Stimulated activated CD4-positive, alpha-beta T cell treated with anti-CD3 and anti-CD28 coated beads, Interleukin-1b, Interleukin-23, amount 100 ng/mL, for 24 hours (primary cell): ENCODE data around the gene GRIK3.
"Not testable (repeated sequence)": the region's sequence is repeated elsewhere in the genome, so short reads cannot be mapped to it uniquely, and the experiment has no call there.

Source experiments
- DNase-seq, 4 experiments: peaks; one replicate each; pipeline ENCODE4 v3.0.0-alpha.2; 2020; ENCODE audit warnings: low read depth in 4 of 4, low spot score in 1 of 4

The GRIK3 gene

GRCh38 chr1:36911561-36912364, 122.6 kb downstream of the GRIK3 start:
- DNase-seq: no peak

DNA sequence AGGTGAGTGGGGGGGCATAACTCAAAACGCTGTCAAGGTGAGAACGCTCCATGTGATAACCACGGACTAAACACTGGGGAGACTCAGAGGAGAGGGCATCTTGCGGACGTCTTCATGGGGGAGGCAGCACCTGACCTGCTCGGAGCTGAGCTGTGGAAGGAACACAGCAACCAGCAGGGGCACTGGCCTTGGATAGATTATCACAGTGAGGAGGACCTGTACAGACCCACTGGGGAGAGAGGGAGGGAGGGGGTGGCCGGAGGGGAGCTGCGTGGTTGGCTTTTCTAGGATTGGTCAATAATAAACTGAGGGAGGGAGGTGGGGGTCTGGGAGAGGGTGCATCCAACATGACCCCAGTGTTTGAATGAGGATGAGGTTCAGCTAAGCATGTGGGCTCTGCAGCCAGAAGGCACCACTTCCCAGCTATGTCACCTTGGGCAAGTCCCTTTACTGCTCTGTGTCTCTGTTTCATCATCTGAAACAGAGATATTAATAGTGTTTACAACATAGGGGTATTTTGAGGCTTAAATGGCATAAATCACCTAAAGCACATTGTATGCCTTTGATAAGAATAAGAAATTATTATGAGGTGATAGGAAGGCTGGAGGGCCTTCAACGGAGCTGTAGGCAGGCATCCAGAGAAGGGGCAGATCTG, 123.3 kb downstream of the GRIK3 start:
- no peak for DNase-seq

DNA sequence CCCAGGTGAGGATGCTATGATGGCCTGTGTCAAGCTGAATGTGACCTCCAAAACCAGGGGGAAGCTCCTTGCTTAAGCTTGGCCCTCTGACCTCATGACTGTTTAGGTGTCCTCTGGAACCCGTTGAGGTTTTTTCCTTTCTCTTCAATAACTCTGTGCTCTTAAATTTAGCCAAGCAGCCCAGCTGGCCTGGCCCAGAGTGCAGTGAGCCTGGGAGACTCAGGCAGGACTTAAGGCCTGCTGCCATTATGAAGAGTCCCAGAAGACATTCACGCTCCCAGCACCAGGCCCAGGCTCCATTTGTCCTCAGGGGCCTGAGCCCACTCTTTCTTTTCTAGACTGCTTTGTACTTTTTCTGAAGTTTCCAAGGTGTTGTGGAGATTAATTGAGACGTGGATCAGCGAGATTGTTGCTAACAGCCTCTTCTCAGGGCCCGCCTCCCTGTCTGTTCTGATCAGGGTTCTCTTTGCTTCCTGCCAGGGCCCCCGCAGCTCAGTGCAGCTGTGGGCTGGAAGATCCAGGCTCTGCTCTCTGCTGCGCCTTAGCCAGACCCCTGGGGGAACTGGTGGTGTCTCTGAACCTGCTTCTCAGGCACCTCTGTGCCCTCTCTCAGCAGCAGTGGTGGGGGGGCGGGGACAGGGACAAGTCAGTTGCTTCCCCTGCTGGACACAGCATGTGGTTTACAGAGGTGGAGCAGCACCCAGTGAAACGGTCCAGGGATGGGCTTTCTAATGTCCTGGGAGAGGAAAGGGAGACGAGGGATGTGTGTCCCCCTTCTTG, 124.2 kb downstream of the GRIK3 start:
- no peak for DNase-seq

DNA sequence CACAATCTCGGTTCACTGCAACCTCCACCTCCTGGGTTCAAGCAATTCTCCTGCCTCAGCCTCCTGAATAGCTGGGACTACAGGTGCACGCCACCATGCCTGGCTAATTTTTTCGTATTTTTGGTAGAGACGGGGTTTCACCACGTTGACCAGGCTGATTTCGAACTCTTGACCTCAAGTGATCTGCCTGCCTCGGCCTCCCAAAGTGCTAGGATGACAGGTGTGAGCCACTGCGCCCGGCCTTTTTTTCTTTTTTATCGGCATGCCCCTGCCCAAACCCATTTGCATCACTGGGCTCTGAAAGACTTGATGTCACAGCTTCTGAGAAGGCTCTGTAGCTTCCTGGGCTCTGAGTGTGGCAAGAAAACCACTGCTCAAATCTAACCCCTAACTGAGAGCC, 125.0 kb downstream of the GRIK3 start:
- DNase-seq: not testable (repeated sequence)

GRCh38 chr1:36908096-36908495, 126.2 kb downstream of the GRIK3 start:
- DNase-seq: no peak

DNA sequence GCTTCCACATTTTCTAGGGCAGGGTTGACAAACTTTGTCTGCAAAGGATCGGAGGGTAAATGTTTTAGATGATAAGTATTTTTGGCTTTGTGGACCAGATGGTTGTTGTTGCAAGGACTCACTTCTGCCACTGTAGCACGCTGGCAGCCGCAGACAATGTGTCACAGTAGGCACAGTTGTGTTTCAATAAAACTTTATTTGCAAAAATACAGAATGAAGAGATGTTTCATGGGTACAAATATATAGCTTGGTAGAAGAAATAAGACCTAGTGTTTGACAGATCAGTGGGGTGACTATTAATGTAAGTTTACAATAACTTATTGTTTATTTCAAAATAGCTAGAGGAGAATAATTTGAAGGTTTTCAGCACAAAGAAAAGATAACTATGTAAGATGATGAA, 127.8 kb downstream of the GRIK3 start:
- no peak for DNase-seq

GRCh38 chr1:36905941-36906340, 128.4 kb downstream of the GRIK3 start:
- no peak for DNase-seq

- DNase-seq: no peak
Observed at GRCh38 chr1:36900128-36900527, 134.2 kb downstream of the GRIK3 start.

DNA sequence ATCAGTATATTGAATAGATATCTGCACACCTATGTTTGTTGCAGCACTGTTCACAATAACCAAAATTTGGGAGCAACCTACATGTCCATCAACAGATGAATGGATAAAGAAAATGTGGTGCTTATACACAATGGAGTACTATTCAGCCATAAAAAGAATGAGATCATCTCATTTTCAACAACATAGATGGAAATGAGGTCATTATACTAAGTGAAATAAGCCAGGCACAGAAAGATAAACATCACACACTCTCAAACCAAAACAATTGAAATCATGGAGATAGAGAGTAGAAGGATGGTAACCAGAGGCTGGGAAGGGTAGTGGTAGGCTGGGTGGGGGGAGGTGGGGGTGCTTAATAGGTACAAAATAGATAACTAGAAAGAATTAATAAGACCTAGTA, 136.5 kb downstream of the GRIK3 start:
- DNase-seq: not testable (repeated sequence)

DNA sequence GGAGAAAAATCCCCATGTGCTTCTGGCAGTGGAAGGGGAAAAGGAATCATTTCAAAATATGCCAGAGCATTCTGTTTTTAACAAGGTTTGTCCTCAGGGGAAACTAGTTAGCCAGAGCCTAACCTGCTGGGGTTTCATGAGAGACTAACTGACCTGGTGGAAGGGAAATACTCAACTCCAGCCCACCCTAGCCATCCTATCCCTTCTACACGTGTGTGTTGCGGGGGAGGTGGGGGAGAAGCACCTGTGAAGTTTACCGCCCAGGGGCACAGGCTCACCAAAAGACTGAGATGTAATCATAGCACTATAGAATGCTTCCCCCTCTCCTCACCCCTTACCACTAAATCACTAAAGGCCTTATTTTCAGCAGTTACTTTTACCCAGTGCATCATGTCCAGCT, 139.5 kb downstream of the GRIK3 start:
- DNase-seq: no peak

- DNase-seq: no peak
Observed at GRCh38 chr1:36890776-36891175, 143.5 kb downstream of the GRIK3 start.

DNA sequence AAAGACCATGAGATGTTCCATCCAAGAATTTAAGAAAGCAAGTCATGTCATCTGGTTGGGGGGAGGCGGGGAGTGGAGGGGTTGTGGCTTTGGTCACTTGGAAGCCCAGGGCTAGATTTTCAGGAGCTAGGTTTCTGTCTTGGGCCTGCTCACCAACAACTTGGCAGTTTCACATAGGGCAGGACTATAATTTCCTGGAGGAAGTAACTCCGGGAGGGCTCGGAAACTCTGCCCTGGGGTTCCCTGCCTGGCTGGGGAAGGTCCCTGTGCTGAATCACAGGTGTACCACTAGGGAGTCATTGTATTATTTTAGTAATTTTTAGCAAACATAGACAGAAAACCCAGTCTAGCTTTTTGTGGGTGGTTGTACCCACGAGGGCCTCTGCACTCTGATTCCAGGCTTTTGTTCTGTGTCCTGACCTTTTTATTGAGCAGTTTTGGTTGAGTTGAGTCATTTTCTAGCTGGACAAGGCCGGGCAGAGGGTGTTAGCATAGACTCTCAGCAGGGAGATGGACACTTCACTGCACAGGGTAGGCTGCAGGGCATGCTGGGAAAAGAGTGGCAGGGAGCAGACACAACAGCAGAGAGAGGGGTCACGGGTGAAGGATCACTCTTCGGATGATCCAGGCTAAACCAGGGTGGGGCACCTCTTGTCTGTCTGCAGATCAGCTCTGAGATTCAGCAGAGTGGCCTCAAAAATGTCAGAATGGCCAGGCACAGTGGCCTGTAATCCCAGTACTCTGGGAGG, 144.7 kb downstream of the GRIK3 start:
- DNase-seq: no peak

DNA sequence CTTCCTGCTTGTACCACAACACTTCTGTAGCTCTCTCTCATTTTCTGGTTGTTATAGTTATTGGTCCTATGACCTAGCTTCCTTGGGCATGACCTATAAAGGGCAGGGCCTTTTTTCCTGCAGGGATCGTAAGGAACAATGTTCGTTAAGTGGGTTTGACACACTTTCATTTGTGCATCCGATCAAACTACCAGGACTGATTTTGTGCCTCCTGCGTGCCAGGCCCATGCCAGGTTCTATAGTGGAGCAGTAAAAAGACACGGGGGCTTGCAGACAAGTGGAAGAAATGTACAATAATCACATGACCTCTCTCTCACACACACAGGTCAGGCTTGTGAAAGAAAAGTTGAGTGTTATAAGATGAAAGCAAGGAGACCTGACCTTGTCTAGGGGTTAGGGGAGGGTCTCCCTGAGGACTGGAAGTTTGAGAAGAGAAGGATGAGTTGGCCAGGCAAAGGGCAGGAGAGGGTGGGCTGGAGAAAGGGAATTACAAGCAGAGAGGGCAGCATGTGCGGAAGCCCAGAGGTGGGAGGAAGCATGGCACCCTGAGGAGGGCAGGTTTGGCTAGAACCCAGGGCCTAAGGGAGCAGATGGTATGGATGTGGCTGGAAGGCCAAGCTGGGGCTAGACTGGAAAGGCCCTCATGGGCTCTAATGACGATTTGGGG, 145.4 kb downstream of the GRIK3 start:
- DNase-seq: no peak

- no peak for DNase-seq
Observed at GRCh38 chr1:36885540-36886357, 148.6 kb downstream of the GRIK3 start.

DNA sequence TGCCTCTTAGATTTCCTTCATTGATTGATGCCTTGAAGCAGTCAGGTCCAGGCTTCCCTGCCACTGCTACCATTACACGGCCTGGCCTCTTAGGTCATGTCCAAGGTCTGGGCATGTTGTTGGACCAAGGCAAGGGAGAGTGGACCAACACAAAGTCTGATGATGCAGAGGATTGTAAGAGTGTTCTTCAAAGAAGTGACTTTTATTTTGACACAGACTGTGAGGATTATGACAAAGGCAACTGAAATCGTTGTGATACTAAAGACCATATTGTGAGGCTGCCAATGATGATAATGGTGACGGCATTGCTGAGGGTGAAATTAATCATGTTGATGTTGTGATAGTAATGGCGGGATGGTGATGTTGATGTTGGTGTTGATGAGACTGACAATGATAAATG, 149.5 kb downstream of the GRIK3 start:
- DNase-seq: no peak

GRCh38 chr1:36884029-36884701, 150.2 kb downstream of the GRIK3 start:
- no peak for DNase-seq

- DNase-seq: no peak
Observed at GRCh38 chr1:36883315-36883949, 150.9 kb downstream of the GRIK3 start.

DNA sequence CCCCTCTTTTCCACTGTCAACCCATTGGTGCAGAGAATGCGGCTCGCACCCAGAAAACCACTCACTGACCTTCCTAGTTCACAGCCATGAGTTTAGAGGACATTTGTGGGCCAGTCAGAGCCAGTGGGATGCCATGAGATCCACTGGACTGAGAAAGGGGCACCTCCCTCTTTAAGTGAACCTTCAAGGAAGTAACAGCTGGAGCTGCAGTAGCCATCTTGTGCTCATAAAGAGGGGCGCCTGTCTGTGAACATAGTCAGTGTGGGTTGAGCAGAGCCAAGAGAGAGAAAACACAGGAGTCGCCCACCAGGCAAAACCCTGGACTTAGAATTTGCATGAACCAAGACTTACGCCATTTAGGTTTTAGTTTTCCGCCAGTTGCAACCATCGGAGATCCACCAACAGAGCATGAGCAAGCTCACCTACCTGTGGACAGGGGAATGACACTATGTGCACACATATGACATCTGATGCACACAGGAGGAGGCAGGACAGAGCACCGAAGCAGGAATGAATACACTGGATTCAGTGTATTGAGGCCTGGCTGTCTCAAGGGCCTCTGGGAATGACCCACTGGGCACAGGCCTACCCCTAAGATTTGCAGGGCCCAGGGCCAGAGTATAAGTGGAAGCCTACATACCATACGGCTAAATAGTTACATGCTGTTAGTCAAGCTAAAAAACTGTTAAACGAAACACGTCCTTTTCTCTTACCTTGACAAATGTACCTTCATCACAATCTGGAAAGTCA, 151.6 kb downstream of the GRIK3 start:
- DNase-seq: no peak
